PC-9 (cell line): ENCODE data around the gene BCL11B. TPM values are rescaled to one million over a fixed set of nuclear protein-coding genes. Genes with fewer than 3 reads are reported as not detected.

Source experiments
- BruUV-seq: library from RNA; stranded (reverse); fragments of 400-500 nt; replicated peaks from 2 replicates; lab custom pipeline; 2021; lab: Mats Ljungman, UMichigan
- CTCF ChIA-PET: fragments of 300-600 bp; sonication (Branson Sonifier 250); formaldehyde crosslinking; loops from one replicate; lab custom pipeline; 2022; ENCODE audit warnings: antibody characterized with exemption; lab: Charles Lee
- POLR2A ChIA-PET: fragments of 300-600 bp; sonication (Branson Sonifier 250); formaldehyde crosslinking; loops from one replicate; lab custom pipeline; 2022; ENCODE audit warnings: antibody characterized with exemption; ENCODE audit not compliant: unreplicated experiment; lab: Charles Lee
- DNase-seq, 2 experiments: peaks; one replicate each; pipeline versions ENCODE4 v3.0.0 to v3.0.0-alpha.2; 2015 to 2022; ENCODE audit warnings: mixed read lengths in 1 of 2
- H2AFZ ChIP-seq: fragments of 200-600 bp; sonication (generic); 2 replicates; pipeline ENCODE4 v1.8.1; 2017; ENCODE audit warnings: antibody characterized with exemption
- H3F3A ChIP-seq: fragments of 200-600 bp; sonication (generic); 2 replicates; pipeline ENCODE4 v1.8.1; 2017; ENCODE audit warnings: antibody characterized with exemption, mild to moderate bottlenecking, low read depth; ENCODE audit not compliant: insufficient read depth
- H3K27ac ChIP-seq: fragments of 200-600 bp; sonication (generic); 2 replicates; pipeline ENCODE4 v1.6.1; 2016; ENCODE audit warnings: mixed run types
- H3K27me3 ChIP-seq: fragments of 200-600 bp; sonication (generic); 2 replicates; pipeline ENCODE4 v1.6.1; 2016; ENCODE audit warnings: low read depth, mixed run types; ENCODE audit not compliant: insufficient read depth
- H3K36me3 ChIP-seq: fragments of 200-600 bp; sonication (generic); 2 replicates; pipeline ENCODE4 v1.6.1; 2016; ENCODE audit warnings: low read depth, mixed run types
- H3K4me1 ChIP-seq: fragments of 200-600 bp; sonication (generic); replicated peaks from 2 replicates; pipeline ENCODE4 v1.6.1; 2016; ENCODE audit warnings: mixed run types; ENCODE audit not compliant: insufficient read depth
- H3K4me2 ChIP-seq: fragments of 200-600 bp; sonication (generic); 2 replicates; pipeline ENCODE4 v1.6.1; 2017; ENCODE audit warnings: mixed run types
- H3K4me3 ChIP-seq: fragments of 200-600 bp; sonication (generic); 2 replicates; pipeline ENCODE4 v1.6.1; 2016; ENCODE audit warnings: mixed run types
- H3K79me2 ChIP-seq: fragments of 200-600 bp; sonication (generic); 2 replicates; pipeline ENCODE4 v1.6.1; 2017; ENCODE audit warnings: low read depth, mixed run types
- H3K9me2 ChIP-seq: fragments of 200-600 bp; sonication (generic); 2 replicates; pipeline ENCODE4 v1.8.1; 2017; ENCODE audit warnings: mild to moderate bottlenecking; ENCODE audit not compliant: insufficient read depth
- H3K9me3 ChIP-seq: fragments of 200-600 bp; sonication (generic); 2 replicates; pipeline ENCODE4 v1.8.1; 2016; ENCODE audit warnings: low read depth; ENCODE audit not compliant: insufficient read depth
- H4K20me1 ChIP-seq: fragments of 200-600 bp; sonication (generic); 2 replicates; pipeline ENCODE4 v1.8.1; 2017; ENCODE audit not compliant: insufficient read depth
- EZH2 ChIP-seq: fragments of 200-600 bp; sonication (generic); IDR thresholded peaks from 2 replicates; pipeline ENCODE4 v1.8.0; 2017; ENCODE audit warnings: antibody characterized with exemption, low read depth
- intact Hi-C: fragments of 100-400 bp; cut with micrococcal nuclease; formaldehyde crosslinking; loops from one replicate; pipeline ENCODE4 v1.10.0; 2022; ENCODE audit not compliant: unreplicated experiment
- total RNA-seq: library from RNA; stranded (reverse); gene quantifications from 2 replicates; pipeline ENCODE4 v1.2.3, GENCODE V29; 2021
- TF ChIP-seq, protein P1 (sequence below): fragments of 200-600 bp; sonication (generic); conservative IDR thresholded peaks from 2 replicates; pipeline ENCODE4 v1.6.1; 2017; ENCODE audit warnings: mixed run types, antibody characterized with exemption, mild to moderate bottlenecking, moderate library complexity

Gene BCL11B
- total RNA-seq, 1 experiment from 2014 or later, result not detected

DNA sequence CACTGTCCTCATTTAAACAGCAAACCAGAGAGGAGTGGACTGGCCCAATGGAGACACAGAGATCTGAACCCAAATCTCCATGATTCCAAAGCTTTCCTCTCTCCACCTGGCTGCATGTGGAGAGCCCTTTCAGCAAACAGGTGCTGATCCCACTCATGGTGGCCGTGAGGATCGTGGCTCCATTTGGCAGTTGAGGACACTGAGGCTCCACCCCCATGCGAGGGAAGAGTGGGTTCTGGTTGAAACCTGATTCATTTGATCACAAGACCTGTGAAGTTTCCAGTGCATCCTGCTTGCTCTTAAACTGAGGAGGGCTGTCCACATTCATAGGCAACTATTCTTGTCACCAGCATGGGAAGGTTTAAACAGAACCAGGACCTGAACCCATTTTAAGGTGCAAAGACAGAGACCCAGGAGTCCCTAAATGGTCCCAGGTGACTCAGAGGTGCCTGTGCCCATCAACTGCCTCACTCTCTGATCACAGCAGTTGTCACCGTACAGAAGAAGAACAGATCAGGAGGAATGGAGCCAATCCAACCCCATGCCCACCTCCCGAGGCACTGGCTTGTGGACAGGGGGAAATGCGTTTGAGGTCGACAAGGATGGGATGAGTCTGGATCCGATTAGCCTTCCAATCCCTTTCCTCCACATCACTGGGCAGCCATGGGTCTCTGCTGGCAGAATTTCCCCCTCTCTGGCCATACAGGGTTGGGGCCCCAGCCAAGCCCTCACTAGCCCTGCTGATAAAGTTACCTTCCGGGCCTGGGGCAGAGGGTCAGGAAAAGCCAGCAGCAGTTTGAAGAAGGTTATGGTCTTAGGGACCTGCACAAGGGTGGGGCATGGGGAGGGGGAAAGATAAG is 45.5 kb upstream of the BCL11B start:
- H3K4me1 ChIP-seq, result no peaks in the 10 kb centered on the region
- CTCF ChIA-PET, result interaction anchor here (0.6 kb wide), 1 partner anchor 25 kb away, joined by 3 read pairs; no protein-coding TSS in a partner anchor
- intact Hi-C loops, result no loop called here

DNA sequence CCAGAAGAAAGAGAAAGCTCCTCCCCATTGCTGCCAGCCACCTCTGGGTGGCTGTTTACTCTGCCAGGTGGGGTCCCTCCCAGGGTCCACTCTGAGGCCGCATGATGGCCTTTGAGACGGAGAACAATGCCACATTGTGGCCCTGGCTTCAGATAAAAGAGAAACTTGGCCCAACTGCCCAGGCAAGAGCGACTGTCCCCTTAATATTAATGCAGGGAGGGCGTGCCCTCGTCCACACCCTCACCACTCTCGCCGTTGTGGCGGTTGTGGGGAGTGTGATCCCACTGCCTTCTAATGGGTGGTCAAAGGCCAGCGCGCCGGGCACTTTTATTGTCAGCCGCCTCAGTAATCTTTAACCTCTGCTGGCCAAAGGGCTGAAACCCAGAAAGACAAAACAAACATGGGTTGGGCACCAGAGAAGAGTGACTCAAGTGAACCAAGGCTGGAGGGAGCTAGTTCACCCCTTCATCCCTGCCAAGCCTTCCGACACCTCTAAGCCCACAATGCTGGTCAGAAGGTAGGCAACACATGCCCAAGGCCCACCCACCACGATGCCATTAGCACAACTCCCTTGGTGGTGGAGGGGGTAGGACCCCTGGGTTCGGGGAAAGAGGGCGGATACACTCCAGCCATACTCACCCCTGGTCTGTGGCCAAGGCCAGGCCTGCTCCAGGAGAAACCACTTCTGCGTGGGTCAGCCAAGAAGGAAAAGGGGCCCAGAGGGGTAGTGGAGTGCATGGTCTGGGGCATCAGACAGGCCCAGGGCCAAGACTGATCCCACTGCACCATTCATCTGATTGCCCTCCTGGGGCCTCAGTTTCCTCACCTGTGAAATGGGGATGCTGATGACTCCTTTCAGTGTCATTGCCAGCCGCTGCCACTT is 44.5 kb upstream of the BCL11B start:
- peak in 1 of 2 experiments; percentile 37 for DNase-seq
- no peaks in the 10 kb centered on the region for H3K4me1 ChIP-seq
- H4K20me1 ChIP-seq, result no peaks in the 10 kb centered on the region
- H3K9me3 ChIP-seq, result no peaks in the 10 kb centered on the region
- H3K9me2 ChIP-seq, result no peaks in the 10 kb centered on the region
- H3K4me3 ChIP-seq, result no peak overlapping the region
- H3K27ac ChIP-seq, result no peak overlapping the region
- H2AFZ ChIP-seq, result no peak overlapping the region
- H3K36me3 ChIP-seq, result no peaks in the 10 kb centered on the region
- ChIA-PET CTCF (interaction anchor here (0.6 kb wide), 1 partner anchor 24 kb away, joined by 3 read pairs; no protein-coding TSS in a partner anchor), POLR2A (no interaction called here)
- intact Hi-C loops, result no loop called here
- TF ChIP-seq, protein P1, sequence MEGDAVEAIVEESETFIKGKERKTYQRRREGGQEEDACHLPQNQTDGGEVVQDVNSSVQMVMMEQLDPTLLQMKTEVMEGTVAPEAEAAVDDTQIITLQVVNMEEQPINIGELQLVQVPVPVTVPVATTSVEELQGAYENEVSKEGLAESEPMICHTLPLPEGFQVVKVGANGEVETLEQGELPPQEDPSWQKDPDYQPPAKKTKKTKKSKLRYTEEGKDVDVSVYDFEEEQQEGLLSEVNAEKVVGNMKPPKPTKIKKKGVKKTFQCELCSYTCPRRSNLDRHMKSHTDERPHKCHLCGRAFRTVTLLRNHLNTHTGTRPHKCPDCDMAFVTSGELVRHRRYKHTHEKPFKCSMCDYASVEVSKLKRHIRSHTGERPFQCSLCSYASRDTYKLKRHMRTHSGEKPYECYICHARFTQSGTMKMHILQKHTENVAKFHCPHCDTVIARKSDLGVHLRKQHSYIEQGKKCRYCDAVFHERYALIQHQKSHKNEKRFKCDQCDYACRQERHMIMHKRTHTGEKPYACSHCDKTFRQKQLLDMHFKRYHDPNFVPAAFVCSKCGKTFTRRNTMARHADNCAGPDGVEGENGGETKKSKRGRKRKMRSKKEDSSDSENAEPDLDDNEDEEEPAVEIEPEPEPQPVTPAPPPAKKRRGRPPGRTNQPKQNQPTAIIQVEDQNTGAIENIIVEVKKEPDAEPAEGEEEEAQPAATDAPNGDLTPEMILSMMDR, result no peak
- no TSS peak for BruUV-seq
- no peaks in the 10 kb centered on the region for H3F3A ChIP-seq
- no peaks in the 10 kb centered on the region for H3K79me2 ChIP-seq
- 0 out of 2 replicates have a peak, but pooled peaks cover 12% of the 10 kb centered on the region for H3K27me3 ChIP-seq
- H3K4me2 ChIP-seq, result peak overlapping the region; percentile 15; the same call in 1 of the 2 replicates

More for the DNA sequence above, 45.5 kb upstream of the BCL11B start:
- 0 out of 2 replicates have a peak, but pooled peaks cover 7% of the 10 kb centered on the region for H3K27me3 ChIP-seq
- no peaks in the 10 kb centered on the region for H3K9me2 ChIP-seq
- no peaks in the 10 kb centered on the region for H4K20me1 ChIP-seq
- no peaks in the 10 kb centered on the region for H3K79me2 ChIP-seq
- BruUV-seq, result no TSS peak
- no peak overlapping the region for H3K4me2 ChIP-seq
- no peak overlapping the region for H3K27ac ChIP-seq
- no peaks in the 10 kb centered on the region for H3F3A ChIP-seq
- POLR2A ChIA-PET, result no interaction called here
- H3K9me3 ChIP-seq, result no peaks in the 10 kb centered on the region
- no peak for TF ChIP-seq EZH2
- TF ChIP-seq, protein P1, result no peak
- H2AFZ ChIP-seq, result no peak overlapping the region
- no peak overlapping the region for H3K4me3 ChIP-seq
- no peak for DNase-seq
- H3K36me3 ChIP-seq, result no peaks in the 10 kb centered on the region

DNA sequence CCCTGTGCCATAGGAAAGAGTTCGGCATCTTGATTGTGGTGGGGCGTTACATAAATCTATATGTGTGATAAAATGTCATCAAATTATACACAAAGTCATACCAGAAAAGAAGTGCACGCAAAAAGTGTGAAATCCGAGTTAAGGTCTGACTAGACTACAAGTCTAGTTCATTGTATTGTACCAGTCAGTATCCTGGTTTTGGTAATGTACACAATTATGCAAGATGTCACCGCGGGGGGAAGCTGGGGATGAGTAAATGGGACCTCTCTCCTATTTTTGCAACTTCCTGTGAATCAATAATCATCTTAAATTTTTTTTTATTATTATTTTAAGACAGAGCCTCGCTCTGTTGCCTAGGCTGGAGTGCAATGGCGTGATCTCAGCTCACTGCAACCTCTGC is 43.2 kb upstream of the BCL11B start:
- no peak for DNase-seq
- H2AFZ ChIP-seq, result no peak overlapping the region
- H3K36me3 ChIP-seq, result no peaks in the 10 kb centered on the region
- H3F3A ChIP-seq, result no peaks in the 10 kb centered on the region
- H3K9me2 ChIP-seq, result no peaks in the 10 kb centered on the region
- no peaks in the 10 kb centered on the region for H3K4me1 ChIP-seq
- no peak overlapping the region for H3K4me3 ChIP-seq
- intact Hi-C loops, result no loop called here
- no TSS peak for BruUV-seq
- no peak for TF ChIP-seq EZH2
- TF ChIP-seq, protein P1, result no peak
- peaks cover 18% of the 10 kb centered on the region; the same call in 1 of the 2 replicates for H3K27me3 ChIP-seq
- H3K4me2 ChIP-seq, result no peak overlapping the region
- ChIA-PET POLR2A (no interaction called here), CTCF (no interaction called here)
- H3K9me3 ChIP-seq, result no peaks in the 10 kb centered on the region
- no peaks in the 10 kb centered on the region for H4K20me1 ChIP-seq
- no peak overlapping the region for H3K27ac ChIP-seq
- no peaks in the 10 kb centered on the region for H3K79me2 ChIP-seq
